Upper lobe of left lung (tissue), 6 donors: Measurements from ENCODE around the gene HSF4. TPM values are rescaled to one million over a fixed set of nuclear protein-coding genes. Genes with fewer than 3 reads are reported as not detected.

Experiments
- ATAC-seq, 2 donors: fragments of 200-7000 bp; cut with Tn5 transposase; one replicate each; pipeline ENCODE4 v1.9.1; 2022; ENCODE audit warnings: mild to moderate bottlenecking in 2 of 2, moderate library complexity in 2 of 2; ENCODE audit not compliant: low FRiP score in 2 of 2
- DNase-seq, 2 donors: peaks; one replicate each; pipeline ENCODE4 v3.0.0-alpha.2; 2019 to 2020
- H3K27ac ChIP-seq, 4 donors: fragments of 200-600 bp; sonication (generic); one replicate each; pipeline ENCODE4 v1.5.1; 2016 to 2019
- H3K27me3 ChIP-seq, 4 donors: fragments of 200-600 bp; sonication (generic); one replicate each; pipeline ENCODE4 v1.5.1; 2017 to 2019
- H3K36me3 ChIP-seq, 4 donors: fragments of 200-600 bp; sonication (generic); one replicate each; pipeline ENCODE4 v1.5.1; 2016 to 2019
- H3K4me1 ChIP-seq, 4 donors: fragments of 200-600 bp; sonication (generic); one replicate each; pipeline ENCODE4 v1.5.1; 2018 to 2019
- H3K4me3 ChIP-seq, 4 donors: fragments of 200-600 bp; sonication (generic); one replicate each; pipeline ENCODE4 v1.5.1; 2017 to 2019; ENCODE audit warnings: mild to moderate bottlenecking in 2 of 4, moderate library complexity in 1 of 4
- H3K9me3 ChIP-seq, 4 donors: fragments of 200-600 bp; sonication (generic); one replicate each; pipeline ENCODE4 v1.5.1; 2018 to 2019
- CTCF ChIP-seq, 6 experiments: fragments of 450-650 bp in 4 of 6; fragments of 200-600 bp in 2 of 6; sonication (generic) in 2 of 6; IDR thresholded peaks; one replicate each; pipeline ENCODE4 v1.5.1; 2016 to 2019; ENCODE audit warnings: antibody characterized with exemption in 6 of 6
- EP300 ChIP-seq, 4 donors: sonication (generic); formaldehyde crosslinking; IDR thresholded peaks; one replicate each; pipeline ENCODE4 v1.5.1; 2017; ENCODE audit warnings: antibody characterized with exemption in 4 of 4, control low read depth in 2 of 4
- POLR2A ChIP-seq, 4 donors: fragments of 450-650 bp; IDR thresholded peaks; one replicate each; pipeline ENCODE4 v1.5.1; 2016 to 2017; ENCODE audit warnings: antibody characterized with exemption in 4 of 4, mild to moderate bottlenecking in 2 of 4
- POLR2AphosphoS5 ChIP-seq, 2 donors: sonication (generic); formaldehyde crosslinking; IDR thresholded peaks; one replicate each; pipeline ENCODE4 v1.5.1; 2017; ENCODE audit warnings: antibody characterized with exemption in 2 of 2
- WGBS, 2 donors: methylation state at CpG; one replicate each; pipeline ENCODE4 v1.1.5; 2017 to 2018; 5-methylcytosine and 5-hydroxymethylcytosine counted together
- total RNA-seq, 6 donors: library from RNA; depleted of rRNA in 4 of 6; stranded (reverse); fragments of >200 nt in 4 of 6; gene quantifications; one replicate each; pipeline versions ENCODE4 v1.1.0 to v1.2.1, GENCODE V29; 2016 to 2021
- donor health status: DM: no; HTN: no; CAD: no; lungs with moderate emphysema.
- donor health status: DM: no; HTN: yes; CAD: no; lungs with severe emphysema.

Gene HSF4
- total RNA-seq, 6 donors from 2014 or later = 33.4 to 784 (median 70.1) TPM

- no peak for ATAC-seq
- H3K27ac ChIP-seq = peak overlapping the region in 2 of 4 donors; percentile 86 to 92
- no peaks in the 10 kb centered on the region for H3K36me3 ChIP-seq
- no peak for DNase-seq
- peaks cover 0 to 5% (median 0%) of the 10 kb centered on the region in 4 donors for H3K27me3 ChIP-seq
- TF ChIP-seq POLR2A (IDR thresholded peaks at IDR 0.05) (no peak), EP300 (IDR thresholded peaks at IDR 0.05) (no peak), POLR2AphosphoS5 (IDR thresholded peaks at IDR 0.05) (no peak), CTCF (IDR thresholded peaks at IDR 0.05) (no peak)
- H3K4me1 ChIP-seq = peaks cover 44 to 67% (median 50%) of the 10 kb centered on the region in 4 donors
- peak overlapping the region in 1 of 4 donors; percentile 79 for H3K4me3 ChIP-seq
- H3K9me3 ChIP-seq = no peaks in the 10 kb centered on the region
- 73 to 81% methylated on average over 7 of the region's 7 CpGs for WGBS, 2 donors
Observed at GRCh38 chr16:67157892-67158635, 6.5 kb upstream of the HSF4 start.

DNA sequence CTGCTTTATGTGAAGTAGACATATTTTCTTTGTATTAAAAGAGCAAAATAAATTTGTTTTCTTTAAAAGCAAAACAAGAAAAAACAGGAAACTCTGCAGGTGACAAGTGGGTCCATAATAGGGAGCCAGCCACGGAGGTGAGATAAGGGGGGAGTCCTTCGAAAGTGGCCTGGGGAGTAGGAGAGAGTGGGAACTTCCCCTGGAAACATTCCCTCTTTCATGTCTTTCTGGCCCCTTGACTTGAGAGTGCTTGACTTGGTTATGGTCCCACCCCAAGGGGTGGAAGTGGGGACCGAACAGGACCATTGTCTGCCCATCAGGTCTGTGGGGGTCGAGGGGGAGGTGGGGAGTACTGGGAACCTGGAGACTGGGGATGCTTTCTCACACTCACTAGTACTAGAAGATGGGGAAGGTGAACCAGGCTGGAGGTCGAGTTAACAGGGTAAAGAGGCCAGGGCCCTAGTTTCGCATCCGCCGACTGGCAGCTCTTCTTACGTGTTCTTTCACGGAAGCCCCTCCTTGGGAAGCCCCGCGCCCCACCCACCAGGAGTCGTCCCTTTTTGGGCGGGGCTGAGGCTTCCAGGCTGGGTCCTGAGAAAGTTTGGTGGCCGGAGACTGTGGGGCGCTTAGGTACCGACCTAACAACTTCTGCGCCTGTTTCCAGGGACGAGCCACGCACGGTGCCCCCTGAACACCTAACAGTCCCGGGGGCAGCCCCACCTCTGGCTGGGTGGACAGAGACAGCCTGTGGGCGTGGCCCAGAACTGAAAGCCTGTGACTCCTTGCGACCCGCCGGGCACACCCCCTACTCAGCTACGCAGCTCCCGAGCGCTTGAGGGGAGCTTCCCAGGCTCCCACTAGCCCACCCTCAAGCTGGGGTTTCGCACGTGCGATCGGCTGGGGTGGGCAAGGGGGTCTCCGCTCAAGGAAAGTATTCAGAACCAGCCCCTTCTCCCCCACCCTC, 5.6 kb upstream of the HSF4 start:
- peak; percentile 75 to 81 for DNase-seq
- 8 to 14% methylated on average over 8 to 27 of the region's 34 CpGs for WGBS, 2 donors
- H3K27ac ChIP-seq = peak overlapping the region; percentile 84 to 94 (median 89)

GRCh38 chr16:67161595-67162058, 2.9 kb upstream of the HSF4 start:
- peaks cover 55 to 75% (median 65%) of the 10 kb centered on the region in 4 donors for H3K4me1 ChIP-seq
- TF ChIP-seq POLR2AphosphoS5 (IDR thresholded peaks at IDR 0.05) (no peak), CTCF (IDR thresholded peaks at IDR 0.05) (no peak), POLR2A (IDR thresholded peaks at IDR 0.05) (no peak), EP300 (IDR thresholded peaks at IDR 0.05) (no peak)
- WGBS, 2 donors = 53 to 63% methylated on average over 18 to 25 of the region's 25 CpGs
- peaks cover 0 to 27% (median 10%) of the 10 kb centered on the region in 4 donors for H3K27me3 ChIP-seq
- H3K36me3 ChIP-seq = no peaks in the 10 kb centered on the region
- DNase-seq (peak in 1 of 2 donors; percentile 74), ATAC-seq (no peak)
- H3K27ac ChIP-seq = no peak overlapping the region
- peak overlapping the region in 3 of 4 donors; percentile 79 to 99 (median 82) for H3K4me3 ChIP-seq
- no peaks in the 10 kb centered on the region for H3K9me3 ChIP-seq

More for the DNA sequence above, 5.6 kb upstream of the HSF4 start:
- ATAC-seq = peak in 1 of 2 donors; percentile 30
- TF ChIP-seq POLR2AphosphoS5 (IDR thresholded peaks at IDR 0.05) (no peak), POLR2A (IDR thresholded peaks at IDR 0.05) (peak in 1 of 4 donors; percentile 9), CTCF (IDR thresholded peaks at IDR 0.05) (no peak), EP300 (IDR thresholded peaks at IDR 0.05) (no peak)
- Histone ChIP-seq H3K9me3 (no peaks in the 10 kb centered on the region), H3K36me3 (no peaks in the 10 kb centered on the region), H3K4me3 (peak overlapping the region; percentile 79 to 99 (median 86)), H3K27me3 (peaks cover 0 to 10% (median under 1%) of the 10 kb centered on the region in 4 donors), H3K4me1 (peaks cover 53 to 76% (median 59%) of the 10 kb centered on the region in 4 donors)

DNA sequence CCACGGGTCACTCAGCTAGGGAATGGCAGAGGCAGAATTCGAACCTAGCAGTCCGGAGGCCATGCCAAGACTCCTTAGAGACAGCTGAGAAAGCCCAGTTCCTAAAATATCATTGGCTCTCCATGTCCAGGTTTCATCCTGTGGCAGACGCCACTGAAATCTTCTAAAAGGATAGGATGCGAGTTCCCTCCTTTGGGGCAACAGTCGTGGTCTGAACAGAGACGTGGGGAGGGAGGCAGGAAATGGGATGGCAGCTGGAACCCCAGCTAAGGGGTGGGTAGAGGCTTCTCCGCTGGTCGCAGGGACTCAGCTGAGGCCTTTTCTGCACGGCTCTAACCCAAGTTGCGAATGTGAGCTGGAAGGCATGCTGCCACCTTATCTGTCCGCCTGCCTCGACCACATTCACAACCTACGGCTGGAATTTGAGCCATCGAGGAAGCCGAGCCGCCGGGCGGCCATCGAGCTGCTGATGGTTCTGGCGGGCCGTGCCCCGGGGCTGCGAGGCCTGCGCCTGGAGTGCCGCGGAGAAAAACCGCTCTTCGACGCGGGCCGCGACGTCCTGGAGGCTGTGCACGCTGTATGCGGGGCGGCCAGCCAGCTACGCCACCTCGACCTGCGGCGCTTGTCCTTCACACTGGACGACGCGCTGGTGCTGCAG, 1.9 kb upstream of the HSF4 start:
- Histone ChIP-seq H3K4me3 (peak overlapping the region in 3 of 4 donors; percentile 22 to 45 (median 42)), H3K27ac (no peak overlapping the region), H3K36me3 (no peaks in the 10 kb centered on the region), H3K9me3 (no peaks in the 10 kb centered on the region), H3K4me1 (peaks cover 55 to 75% (median 65%) of the 10 kb centered on the region in 4 donors), H3K27me3 (peaks cover 0 to 27% (median 10%) of the 10 kb centered on the region in 4 donors)
- ATAC-seq (no peak), DNase-seq (no peak)
- 45 to 50% methylated on average over 10 to 36 of the region's 44 CpGs for WGBS, 2 donors
- TF ChIP-seq EP300 (IDR thresholded peaks at IDR 0.05) (no peak), POLR2AphosphoS5 (IDR thresholded peaks at IDR 0.05) (no peak), CTCF (IDR thresholded peaks at IDR 0.05) (no peak), POLR2A (IDR thresholded peaks at IDR 0.05) (no peak)
